Caco-2 (cell line): ENCODE measurements around the gene SERPINE3. TPM values are rescaled to one million over a fixed set of nuclear protein-coding genes. Genes with fewer than 3 reads are reported as not detected.

ENCODE experiments used
- BruUV-seq: library from RNA; stranded (reverse); fragments of 400-500 nt; replicated peaks from 2 replicates; lab custom pipeline; 2021; lab: Mats Ljungman, UMichigan
- CTCF ChIA-PET: fragments of 300-600 bp; sonication (Branson Sonifier 250); formaldehyde crosslinking; loops from one replicate; lab custom pipeline; 2022; ENCODE audit warnings: antibody characterized with exemption; lab: Charles Lee
- POLR2A ChIA-PET: fragments of 300-600 bp; sonication (Branson Sonifier 250); formaldehyde crosslinking; loops from one replicate; lab custom pipeline; 2022; ENCODE audit warnings: antibody characterized with exemption; lab: Charles Lee
- DNase-seq, 2 experiments: peaks; one replicate each; pipeline versions ENCODE4 v3.0.0 to v3.0.0-alpha.2; 2020 to 2022
- H3K27me3 ChIP-seq: replicated peaks from 2 replicates; pipeline ENCODE4 v1.6.0; 2011; ENCODE audit warnings: low read length; ENCODE audit not compliant: control insufficient read depth, insufficient read depth
- H3K36me3 ChIP-seq: 2 replicates; pipeline ENCODE4 v1.5.1; 2011; ENCODE audit warnings: low read length; ENCODE audit not compliant: control insufficient read depth, insufficient read depth
- H3K4me1 ChIP-seq: fragments of 250-450 bp; sonication (Bioruptor Pico); 2 replicates; pipeline ENCODE4 v1.5.1; 2020; ENCODE audit warnings: mild to moderate bottlenecking
- H3K4me3 ChIP-seq: 2 replicates; pipeline ENCODE4 v1.5.1; 2011; ENCODE audit warnings: low read depth, mild to moderate bottlenecking, control low read depth, low read length
- H3K9me3 ChIP-seq: fragments of 250-450 bp; sonication (Bioruptor Pico); 2 replicates; pipeline ENCODE4 v1.5.1; 2020; ENCODE audit warnings: mild to moderate bottlenecking, moderate library complexity
- H3K27ac Mint-ChIP-seq: one replicate; pipeline ENCODE4 v1.8.0; 2022; ENCODE audit warnings: mixed read lengths; ENCODE audit not compliant: unreplicated experiment
- H3K27me3 Mint-ChIP-seq: one replicate; pipeline ENCODE4 v1.8.0; 2022; ENCODE audit warnings: mixed read lengths; ENCODE audit not compliant: insufficient read depth, unreplicated experiment
- H3K36me3 Mint-ChIP-seq: one replicate; pipeline ENCODE4 v1.8.0; 2022; ENCODE audit warnings: mild to moderate bottlenecking, mixed read lengths; ENCODE audit not compliant: insufficient read depth, unreplicated experiment
- H3K4me1 Mint-ChIP-seq: one replicate; pipeline ENCODE4 v1.8.0; 2022; ENCODE audit warnings: low read depth, mixed read lengths; ENCODE audit not compliant: unreplicated experiment
- H3K4me3 Mint-ChIP-seq: one replicate; pipeline ENCODE4 v1.8.0; 2022; ENCODE audit warnings: mild to moderate bottlenecking, moderate library complexity, mixed read lengths; ENCODE audit not compliant: unreplicated experiment
- H3K9me3 Mint-ChIP-seq: one replicate; pipeline ENCODE4 v1.8.0; 2022; ENCODE audit warnings: mixed read lengths; ENCODE audit not compliant: unreplicated experiment
- CTCF ChIP-seq, 2 experiments: fragments of 200-600 bp in 1 of 2; IDR thresholded peaks; 1 replicate in 1 of 2; 2 replicates in 1 of 2; pipeline versions ENCODE4 v1.5.1 to v1.8.0; 2011 to 2022; ENCODE audit warnings: antibody characterized with exemption in 1 of 2, control low read depth in 1 of 2, inconsistent platforms in 1 of 2, low read depth in 1 of 2, low read length in 1 of 2, mild to moderate bottlenecking in 1 of 2, moderate library complexity in 1 of 2; ENCODE audit not compliant: insufficient read depth in 1 of 2, severe bottlenecking in 1 of 2, unreplicated experiment in 1 of 2
- intact Hi-C: fragments of 100-400 bp; cut with micrococcal nuclease; formaldehyde crosslinking; loops from one replicate; pipeline ENCODE4 v1.10.0; 2022; ENCODE audit not compliant: unreplicated experiment
- total RNA-seq: library from RNA; stranded (reverse); gene quantifications from 2 replicates; pipeline ENCODE4 v1.2.3, GENCODE V29; 2022

The SERPINE3 gene
- total RNA-seq, 1 experiment from 2014 or later, result not detected

DNA sequence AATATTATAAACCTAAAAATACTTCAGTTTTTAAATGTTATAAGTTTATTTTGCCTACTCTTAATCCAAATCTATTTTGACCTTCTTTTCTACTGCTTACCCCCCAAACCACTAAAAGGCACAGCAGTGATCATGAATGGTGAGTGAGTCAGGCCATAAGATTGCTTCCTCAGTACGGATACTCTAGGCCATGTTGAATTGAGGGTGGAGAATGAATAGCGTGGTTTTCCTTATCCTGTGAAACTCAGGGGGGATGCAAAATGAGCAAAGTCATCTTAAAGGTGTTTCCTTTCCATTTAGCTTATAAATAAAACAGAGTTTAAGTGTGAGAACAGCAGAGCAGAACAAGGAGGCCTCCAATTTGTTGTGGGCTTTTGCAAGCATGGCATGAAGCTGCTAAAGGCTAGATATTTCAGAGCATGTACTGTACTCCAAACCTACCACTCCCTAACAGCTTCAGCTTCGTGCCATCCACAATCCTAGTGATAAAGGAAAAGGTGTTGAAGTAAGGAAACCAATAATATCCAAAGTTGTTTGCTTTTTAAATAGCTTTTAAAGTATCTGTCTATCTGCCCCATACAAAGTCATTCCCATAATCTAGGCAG, 25.0 kb downstream of the SERPINE3 start:
- Mint-ChIP-seq H3K27ac (no peak overlapping the region), H3K4me3 (no peak overlapping the region), H3K4me1 (peaks cover 19% of the 10 kb centered on the region), H3K36me3 (peaks cover 51% of the 10 kb centered on the region), H3K9me3 (no peaks in the 10 kb centered on the region), H3K27me3 (no peaks in the 10 kb centered on the region)
- Histone ChIP-seq H3K9me3 (no peaks in the 10 kb centered on the region), H3K4me1 (peaks cover 20% of the 10 kb centered on the region), H3K27me3 (no peaks in the 10 kb centered on the region), H3K36me3 (peaks cover 2% of the 10 kb centered on the region; the same call in 1 of the 2 replicates), H3K4me3 (no peak overlapping the region)
- DNase-seq, result no peak
- POLR2A ChIA-PET, result no interaction called here
- TF ChIP-seq CTCF (IDR thresholded peaks at IDR 0.05; ENCODE audit: insufficient read depth in 1 of 2, low read depth in 1 of 2, low read length in 1 of 2, severe bottlenecking in 1 of 2, unreplicated experiment in 1 of 2), result no peak
- intact Hi-C loops, result no loop called here
- no TSS peak for BruUV-seq
- CTCF ChIA-PET, result no interaction called here

- Histone ChIP-seq H3K4me3 (no peak overlapping the region), H3K4me1 (peaks cover 11% of the 10 kb centered on the region), H3K9me3 (no peaks in the 10 kb centered on the region), H3K27me3 (no peaks in the 10 kb centered on the region), H3K36me3 (peaks cover 4% of the 10 kb centered on the region; the same call in 1 of the 2 replicates)
- POLR2A ChIA-PET, result no interaction called here
- Mint-ChIP-seq H3K27ac (no peak overlapping the region), H3K4me1 (no peaks in the 10 kb centered on the region), H3K36me3 (peaks cover 29% of the 10 kb centered on the region), H3K27me3 (no peaks in the 10 kb centered on the region), H3K4me3 (no peak overlapping the region), H3K9me3 (no peaks in the 10 kb centered on the region)
- DNase-seq, result no peak
- TF ChIP-seq CTCF (IDR thresholded peaks at IDR 0.05; ENCODE audit: insufficient read depth in 1 of 2, low read depth in 1 of 2, low read length in 1 of 2, severe bottlenecking in 1 of 2, unreplicated experiment in 1 of 2), result no peak
- no TSS peak for BruUV-seq
- CTCF ChIA-PET, result no interaction called here
- intact Hi-C loops, result no loop called here
Observed at GRCh38 chr13:51370116-51370515, 30.6 kb downstream of the SERPINE3 start.

DNA sequence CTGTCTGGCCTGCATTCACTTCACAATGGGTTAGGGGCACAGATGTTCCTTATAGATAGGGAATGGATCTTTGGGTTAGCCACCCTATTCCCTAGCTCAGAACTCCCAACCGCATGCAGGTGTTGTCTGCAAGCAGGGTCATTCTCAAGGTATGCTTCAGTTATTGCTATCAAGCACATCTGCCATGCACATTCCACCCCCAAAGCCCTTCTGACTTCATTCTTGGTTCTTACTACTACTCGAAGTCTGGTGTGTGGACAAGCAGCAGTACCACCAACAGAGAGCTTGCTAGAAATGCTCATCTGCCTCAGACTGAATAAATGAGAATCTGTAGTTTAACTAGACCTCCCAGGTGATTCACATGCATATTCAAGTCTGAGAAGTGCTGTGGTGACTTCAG, 31.3 kb downstream of the SERPINE3 start:
- no peaks in the 10 kb centered on the region for H3K4me1 Mint-ChIP-seq
- ChIA-PET CTCF (no interaction called here), POLR2A (no interaction called here)
- H3K9me3 Mint-ChIP-seq, result no peaks in the 10 kb centered on the region
- Histone ChIP-seq H3K4me1 (peaks cover 11% of the 10 kb centered on the region), H3K27me3 (no peaks in the 10 kb centered on the region), H3K9me3 (no peaks in the 10 kb centered on the region), H3K4me3 (no peak overlapping the region), H3K36me3 (peaks cover 4% of the 10 kb centered on the region; the same call in 1 of the 2 replicates)
- no TSS peak for BruUV-seq
- H3K36me3 Mint-ChIP-seq, result peaks cover 36% of the 10 kb centered on the region
- no peak overlapping the region for H3K4me3 Mint-ChIP-seq
- intact Hi-C loops, result no loop called here
- no peak overlapping the region for H3K27ac Mint-ChIP-seq
- no peaks in the 10 kb centered on the region for H3K27me3 Mint-ChIP-seq
- no peak for TF ChIP-seq CTCF (IDR thresholded peaks at IDR 0.05; ENCODE audit: insufficient read depth in 1 of 2, low read depth in 1 of 2, low read length in 1 of 2, severe bottlenecking in 1 of 2, unreplicated experiment in 1 of 2)
- no peak for DNase-seq
